GM18861 (cell line): ENCODE measurements around the gene CCNY.
A peak's percentile ranks its signal among the peaks of the same experiment; 100 is the strongest.

Experiments
- ATAC-seq: cut with Tn5 transposase; IDR thresholded peaks from one replicate; pipeline ENCODE4 v1.9.1; 2021; ENCODE audit not compliant: unreplicated experiment

The CCNY gene

DNA sequence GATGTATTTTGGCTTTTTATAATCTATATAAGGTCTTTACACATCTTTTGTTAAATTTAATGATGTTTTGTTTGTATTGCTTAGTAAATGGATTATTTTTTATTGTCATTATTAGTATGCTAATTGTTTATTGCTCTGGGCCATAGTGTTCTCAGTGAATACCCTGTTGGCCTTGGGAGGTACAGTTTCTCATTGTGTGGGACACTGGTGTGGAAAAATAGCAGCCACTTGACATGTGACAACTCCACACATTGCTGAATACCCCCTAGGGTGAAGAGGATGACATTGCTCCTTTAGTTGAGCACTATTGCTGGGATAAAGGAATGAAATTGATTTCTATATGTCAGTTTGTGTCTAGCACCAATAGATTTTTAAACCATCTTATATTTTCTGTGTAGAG is 130.9 kb downstream of the CCNY start:
- ATAC-seq: no peak

- no peak for ATAC-seq
Observed at GRCh38 chr10:35470248-35470924, 134.1 kb downstream of the CCNY start.

DNA sequence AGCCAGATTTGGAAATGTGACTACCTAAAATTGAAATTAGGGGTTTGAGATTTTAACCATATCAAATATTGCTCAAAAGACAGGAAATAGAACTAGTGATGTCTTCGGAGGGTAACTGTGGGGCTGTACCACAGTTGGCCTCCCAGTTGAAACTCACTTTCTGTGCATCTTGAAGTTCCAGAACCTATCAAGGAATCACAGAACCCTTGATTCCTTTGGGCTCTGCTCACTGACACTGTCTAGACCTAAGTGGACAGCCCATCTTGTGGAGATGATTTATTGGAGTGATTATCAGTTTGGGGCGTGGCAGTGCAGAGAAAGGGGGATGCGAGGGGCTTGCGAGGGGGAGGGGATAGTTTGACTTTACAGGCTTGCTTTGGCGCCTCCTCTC is 134.6 kb downstream of the CCNY start:
- no peak for ATAC-seq

- ATAC-seq: no peak
Observed at GRCh38 chr10:35471435-35471834, 135.1 kb downstream of the CCNY start.

DNA sequence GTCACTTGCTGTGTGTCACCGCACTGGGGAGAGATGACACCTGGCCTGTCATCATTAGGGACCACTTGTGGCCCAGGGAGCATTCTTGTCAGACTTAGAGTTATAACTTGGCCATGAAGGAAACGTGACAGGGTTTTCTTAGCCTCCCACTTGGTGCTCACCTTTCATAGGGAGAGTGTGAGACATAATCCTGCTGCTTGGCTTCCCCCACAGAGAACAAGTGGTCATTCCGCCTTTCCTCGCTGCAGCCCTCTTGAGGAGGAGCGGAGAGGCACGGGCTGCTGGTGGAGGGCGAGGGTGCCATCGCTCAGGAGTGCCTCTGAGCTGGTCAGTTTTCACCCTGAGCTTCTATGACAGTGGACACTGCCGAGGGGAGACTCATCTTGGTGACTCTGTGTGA is 143.8 kb downstream of the CCNY start:
- no peak for ATAC-seq

- no peak for ATAC-seq
Observed at GRCh38 chr10:35481413-35481812, 145.1 kb downstream of the CCNY start.

DNA sequence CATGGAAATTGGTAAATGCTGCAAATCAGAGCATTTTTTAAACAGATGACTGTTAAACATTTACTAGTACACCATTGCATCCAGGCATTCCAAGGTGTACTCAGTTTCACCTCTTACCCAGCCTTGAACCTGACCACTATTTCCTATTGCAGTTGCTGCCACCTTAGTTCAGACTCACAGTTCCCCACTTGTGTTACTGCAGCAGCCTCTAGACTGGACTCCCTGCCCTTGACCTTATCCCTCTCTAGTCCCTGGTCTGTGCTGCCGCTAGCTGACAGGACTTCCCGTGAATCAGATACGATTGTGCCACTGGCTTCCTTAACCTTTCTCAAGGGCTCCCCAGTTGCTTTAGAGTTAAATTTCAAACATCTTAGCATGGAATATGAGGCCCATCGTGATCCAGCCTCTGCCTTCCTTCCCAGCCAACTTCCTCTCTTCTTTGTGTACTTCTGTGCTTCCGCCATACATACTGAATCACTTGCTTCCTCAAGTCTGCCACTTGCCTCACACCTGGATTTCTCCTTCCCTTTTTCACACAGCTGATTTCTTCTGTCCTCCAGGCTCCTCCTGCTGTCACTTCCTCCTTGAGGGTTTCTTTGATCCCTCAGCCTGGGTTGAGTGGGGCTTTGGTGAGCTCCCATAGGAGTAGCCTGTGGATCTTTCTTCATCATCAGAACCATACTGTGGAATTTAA is 150.1 kb downstream of the CCNY start:
- ATAC-seq: no peak

DNA sequence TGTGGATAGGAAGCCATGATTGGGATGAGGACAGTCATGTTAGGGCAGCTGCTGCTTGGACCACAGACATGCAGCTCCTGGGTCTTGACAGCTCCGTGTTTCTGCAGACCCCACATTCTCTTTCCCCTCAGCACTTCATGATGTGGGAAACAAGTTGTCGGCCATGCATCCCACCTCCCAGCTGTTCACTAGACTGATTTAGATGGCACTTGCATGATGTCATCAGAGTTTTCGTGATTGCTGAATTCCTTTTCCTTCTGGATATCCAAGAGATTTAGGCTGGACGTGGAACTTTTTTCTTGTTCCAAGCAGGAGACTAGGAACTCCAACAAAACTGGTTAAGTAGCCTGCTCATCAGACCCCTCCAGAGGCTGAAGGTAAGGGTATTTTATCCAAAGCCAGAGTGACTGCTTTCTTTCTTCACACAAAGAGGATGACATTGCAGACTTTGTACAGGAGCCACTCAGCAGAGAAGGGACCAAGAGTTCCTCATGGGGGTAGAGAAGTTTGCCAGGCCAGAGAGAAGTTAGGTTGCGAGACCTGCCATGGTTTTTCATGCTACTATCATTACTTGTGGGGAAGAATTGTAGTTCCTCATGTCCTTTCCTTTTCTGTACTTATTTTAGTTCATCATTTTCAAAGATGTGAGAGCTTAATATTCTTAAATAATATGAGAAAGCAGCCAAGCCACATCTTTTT is 151.2 kb downstream of the CCNY start:
- ATAC-seq: no peak

GRCh38 chr10:35488228-35488627 is 151.9 kb downstream of the CCNY start:
- ATAC-seq: no peak

DNA sequence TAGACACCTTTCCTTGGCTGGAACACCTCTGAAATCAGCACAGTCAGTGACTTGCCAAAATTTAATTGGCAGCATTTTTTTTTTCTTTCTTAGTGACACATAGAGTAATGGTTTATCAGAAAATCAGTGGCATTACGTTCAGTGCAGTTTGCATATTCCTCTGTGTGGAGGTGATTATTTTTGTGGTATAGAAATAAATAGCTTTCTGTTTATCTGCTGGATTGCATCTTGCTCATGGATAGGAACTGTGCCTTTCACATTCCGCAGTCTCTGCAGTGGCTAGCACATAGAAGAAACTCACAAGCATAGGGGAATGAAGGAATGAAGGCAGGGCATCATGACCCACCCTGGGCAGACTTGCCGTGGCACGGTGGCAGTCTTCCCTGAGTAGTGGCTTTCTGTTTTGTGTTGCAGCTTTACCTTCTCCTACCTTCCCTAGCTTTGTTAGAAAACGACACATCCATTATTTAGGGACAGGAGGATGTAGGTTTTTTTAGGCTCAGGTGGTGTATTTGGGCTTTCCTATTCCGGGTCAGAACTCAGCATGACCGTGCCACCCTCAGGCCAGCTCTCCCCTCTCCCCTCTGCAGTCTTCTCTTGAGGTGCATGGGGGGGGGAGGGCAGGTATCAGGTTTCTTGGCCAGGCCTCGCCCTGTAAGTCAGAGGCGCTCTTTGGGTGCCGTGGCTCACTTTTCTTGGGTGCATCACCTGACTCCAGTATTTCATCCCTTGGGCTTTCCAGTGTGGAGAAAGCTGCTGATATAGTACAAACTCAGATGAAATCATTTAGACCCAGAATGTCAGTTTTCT is 156.3 kb downstream of the CCNY start:
- no peak for ATAC-seq

DNA sequence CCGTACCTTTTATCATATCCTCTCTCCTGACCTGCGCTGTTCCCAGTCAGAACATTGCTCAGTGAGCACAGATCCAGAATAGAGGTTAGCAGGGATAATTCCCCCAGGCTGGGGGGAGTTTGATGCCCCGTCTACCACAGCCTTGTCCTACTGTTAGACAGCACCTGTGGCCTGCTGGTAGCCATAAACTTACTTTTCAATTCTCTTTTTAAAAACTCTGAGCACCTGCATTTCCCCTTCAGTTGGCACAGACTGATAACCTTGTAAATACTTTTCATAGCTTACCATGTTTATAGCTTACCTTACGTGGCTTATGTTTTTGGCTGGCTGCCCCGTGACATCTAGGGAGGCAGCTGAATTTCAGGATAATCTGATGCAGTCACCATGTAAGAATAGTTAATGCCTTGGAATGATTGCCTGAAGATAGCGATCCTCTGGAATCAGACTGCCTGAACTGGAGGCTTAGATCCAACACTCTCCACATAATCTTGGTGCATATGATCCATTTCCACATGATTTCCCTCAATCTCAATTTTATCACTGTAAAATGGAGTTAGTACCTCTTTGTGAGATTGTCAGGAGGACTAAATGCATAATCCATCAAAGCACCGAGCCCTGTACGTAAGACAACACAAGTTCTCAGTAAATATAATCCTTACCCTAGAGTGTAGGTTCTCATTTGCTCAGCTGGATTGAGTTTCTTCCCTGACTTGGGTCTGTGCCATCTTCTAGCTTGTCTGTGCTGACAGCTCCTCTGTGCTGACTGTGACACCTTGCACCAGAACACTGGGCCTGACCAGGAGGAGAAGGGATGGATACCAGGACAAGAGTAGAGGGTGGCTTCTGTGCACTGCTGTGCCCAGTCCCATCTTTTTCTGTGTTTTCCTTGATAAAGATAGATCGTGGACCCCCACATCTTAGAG is 157.1 kb downstream of the CCNY start:
- no peak for ATAC-seq

GRCh38 chr10:35495521-35496119 is 159.3 kb downstream of the CCNY start:
- peak; percentile 74 for ATAC-seq

DNA sequence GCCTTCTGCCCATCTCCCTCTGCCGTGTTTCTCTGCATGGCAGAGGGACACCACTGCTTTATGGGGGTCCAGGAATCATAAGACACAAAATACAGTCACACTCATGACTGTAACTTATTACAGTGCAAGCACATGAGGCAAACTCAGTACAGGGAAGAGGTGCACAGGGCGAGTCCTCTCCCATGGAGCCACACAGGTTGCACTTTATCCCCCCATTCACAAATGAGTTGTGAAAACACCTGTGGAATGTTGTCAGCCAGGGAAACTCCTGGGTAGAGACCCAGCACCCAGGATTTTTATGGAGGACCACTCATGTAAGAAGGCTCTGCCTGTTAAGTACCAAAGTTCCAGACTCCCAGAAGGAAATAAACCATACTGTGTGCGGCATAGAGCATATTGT is 161.6 kb downstream of the CCNY start:
- no peak for ATAC-seq

DNA sequence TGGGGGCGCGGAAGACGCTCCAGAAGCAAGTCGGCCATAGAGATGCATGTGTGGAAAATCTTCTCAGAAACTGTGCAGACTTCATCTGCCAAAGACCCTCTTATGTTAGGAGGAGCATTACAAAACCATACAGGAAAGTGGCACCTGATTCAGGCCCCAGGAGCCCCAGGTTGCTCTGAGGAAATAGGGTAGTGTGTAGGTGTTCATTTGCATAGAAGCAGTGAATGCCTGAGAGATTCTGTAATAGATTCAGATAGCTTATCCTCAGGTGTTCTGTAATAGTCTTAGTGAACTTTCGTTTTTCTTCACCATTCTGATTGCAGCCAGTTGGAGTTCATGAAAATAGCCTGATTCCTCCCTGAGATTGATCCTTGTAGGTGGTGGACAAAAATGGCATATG is 162.4 kb downstream of the CCNY start:
- ATAC-seq: peak; percentile 61

GRCh38 chr10:35501923-35502322 is 165.6 kb downstream of the CCNY start:
- no peak for ATAC-seq

DNA sequence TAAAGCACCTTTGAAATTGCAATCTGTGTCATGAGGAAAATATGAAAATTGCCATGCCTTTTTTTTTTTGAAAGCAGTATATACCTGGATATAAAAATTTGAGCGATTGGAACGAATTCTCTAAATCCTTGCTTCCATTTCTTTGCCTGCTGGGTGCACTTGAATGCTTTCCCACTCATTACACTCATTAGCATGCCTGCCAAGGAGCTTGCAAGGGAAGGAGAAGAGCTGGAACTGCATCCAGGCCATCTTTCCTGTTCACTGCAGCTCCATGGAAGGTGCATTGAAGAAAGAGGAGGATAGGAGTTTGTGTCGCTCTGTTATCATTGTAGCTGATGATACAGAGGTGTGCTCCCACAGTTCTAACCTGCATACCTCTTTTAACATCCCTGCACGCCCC is 166.4 kb downstream of the CCNY start:
- no peak for ATAC-seq

DNA sequence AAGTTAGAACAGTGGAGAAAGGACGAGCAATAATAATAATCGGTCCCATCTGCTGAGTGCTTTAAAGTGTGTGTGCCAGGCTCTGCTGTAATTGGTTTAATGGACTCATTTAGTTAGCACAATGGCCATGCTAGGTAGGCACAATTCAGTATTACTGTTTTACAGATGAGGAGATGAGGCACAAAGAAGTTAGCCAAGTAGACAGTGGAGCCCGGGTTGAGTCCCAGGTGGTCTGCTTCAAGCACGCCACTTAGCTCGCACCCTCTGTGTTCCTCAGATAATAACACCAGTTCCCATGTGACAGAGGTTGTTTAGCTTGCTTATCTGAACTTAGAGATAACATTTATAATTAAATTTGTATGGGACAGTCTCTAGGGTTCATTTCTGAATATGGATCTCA is 167.3 kb downstream of the CCNY start:
- ATAC-seq: no peak

DNA sequence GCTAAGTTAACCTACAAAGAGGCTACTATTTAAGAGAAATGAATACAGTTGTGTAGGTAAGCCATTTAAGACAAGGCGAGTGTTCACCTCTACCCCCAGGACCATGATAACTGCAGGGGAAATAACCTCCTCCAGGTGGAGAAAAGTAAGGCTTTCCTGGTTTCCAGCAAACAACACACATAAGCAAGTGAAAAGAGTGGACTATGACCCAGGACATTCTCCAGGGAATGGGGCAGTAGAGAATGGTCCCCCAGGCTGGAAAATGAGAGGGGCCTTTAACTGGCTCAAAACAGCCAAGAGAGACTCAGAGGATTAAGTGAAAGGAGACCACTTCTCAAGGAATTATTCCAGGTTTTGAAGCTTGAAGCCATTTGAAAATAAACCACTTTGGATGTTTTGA is 167.8 kb downstream of the CCNY start:
- no peak for ATAC-seq

- ATAC-seq: no peak
Observed at GRCh38 chr10:35505241-35505873, 169.0 kb downstream of the CCNY start.

DNA sequence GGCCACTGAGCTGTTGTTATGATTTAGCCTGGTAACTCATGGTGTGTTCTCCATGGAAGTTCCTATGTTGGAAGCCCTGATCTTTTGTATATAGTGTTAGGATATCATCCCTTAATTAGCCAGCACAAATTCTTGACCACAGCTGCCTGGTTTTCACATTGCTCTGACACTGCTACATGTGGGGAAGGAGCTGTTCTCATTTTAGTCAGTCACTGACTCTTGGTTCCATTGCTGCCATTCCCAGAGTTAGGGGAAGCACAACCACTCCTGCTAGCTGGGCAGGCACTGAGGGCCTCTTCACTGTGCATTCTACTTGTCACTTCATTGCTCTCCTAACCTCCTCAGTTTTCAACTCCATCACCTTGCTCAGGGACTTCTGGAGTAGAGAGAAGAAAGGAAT is 170.4 kb downstream of the CCNY start:
- ATAC-seq: no peak
